Prostate gland (tissue), 2 donors: ENCODE results near the gene FALEC. TPM values are rescaled to one million over a fixed set of nuclear protein-coding genes. Genes with fewer than 3 reads are reported as not detected.
"Not testable (repeated sequence)": the region's sequence is repeated elsewhere in the genome, so short reads cannot be mapped to it uniquely, and the experiment has no call there.

ENCODE experiments used
- DNase-seq: peaks from one replicate; pipeline ENCODE4 v3.0.0-alpha.2; 2019; ENCODE audit warnings: low spot score
- H3K27ac ChIP-seq, 2 donors: fragments of 200-600 bp; sonication (generic); 2 replicates each; pipeline ENCODE4 v1.5.1; 2017 to 2019
- H3K27me3 ChIP-seq: fragments of 200-600 bp; sonication (generic); replicated peaks from 2 replicates; pipeline ENCODE4 v1.5.1; 2019; ENCODE audit not compliant: insufficient read depth
- H3K36me3 ChIP-seq, 2 donors: fragments of 200-600 bp; sonication (generic); 1 replicate in 1 of 2; 2 replicates in 1 of 2; pipeline versions ENCODE4 v1.5.1 to v1.8.1; 2017 to 2019
- H3K4me1 ChIP-seq: fragments of 200-600 bp; sonication (generic); replicated peaks from 2 replicates; pipeline ENCODE4 v1.5.1; 2019
- H3K4me3 ChIP-seq, 2 donors: fragments of 200-600 bp; sonication (generic); 2 replicates each; pipeline ENCODE4 v1.5.1; 2017 to 2019
- H3K9me3 ChIP-seq: fragments of 200-600 bp; sonication (generic); 2 replicates; pipeline ENCODE4 v1.5.1; 2017
- POLR2A ChIP-seq: fragments of 450-650 bp; IDR thresholded peaks from one replicate; pipeline ENCODE4 v1.6.1; 2016; ENCODE audit warnings: antibody characterized with exemption, mild to moderate bottlenecking
- POLR2AphosphoS5 ChIP-seq: sonication (generic); formaldehyde crosslinking; IDR thresholded peaks from one replicate; pipeline ENCODE4 v1.6.1; 2017; ENCODE audit warnings: antibody characterized with exemption
- WGBS: methylation state at CpG from one replicate; pipeline ENCODE4 v1.1.5; 2018; 5-methylcytosine and 5-hydroxymethylcytosine counted together
- intact Hi-C: fragments of 100-400 bp; cut with DNase I; formaldehyde crosslinking; loops from one replicate; pipeline ENCODE4 v1.14.2; 2022
- microRNA-seq: library from miRNA; unstranded; fragments of <30 nt; microRNA quantifications from one replicate; pipeline ENCODE4, GENCODE V29; 2016
- small RNA-seq, 2 donors: library from RNA; depleted of rRNA; stranded (forward); fragments of <200 nt; gene quantifications; one replicate each; pipeline ENCODE3, GENCODE V24; 2016
- total RNA-seq, 2 donors: library from RNA; depleted of rRNA; stranded (reverse); fragments of >200 nt; gene quantifications; one replicate each; pipeline ENCODE4 v1.1.0, GENCODE V29; 2016
- TF ChIP-seq, protein P1 (sequence below), 4 experiments: fragments of 200-600 bp in 2 of 4; fragments of 450-650 bp in 2 of 4; sonication (generic) in 2 of 4; IDR thresholded peaks; 1 replicate in 3 of 4; 2 replicates in 1 of 4; pipeline ENCODE4 v1.5.1; 2016 to 2019; ENCODE audit warnings: antibody characterized with exemption in 4 of 4, mild to moderate bottlenecking in 2 of 4, moderate library complexity in 2 of 4

FALEC gene
- total RNA-seq, 2 donors from 2014 or later, result not detected

DNA sequence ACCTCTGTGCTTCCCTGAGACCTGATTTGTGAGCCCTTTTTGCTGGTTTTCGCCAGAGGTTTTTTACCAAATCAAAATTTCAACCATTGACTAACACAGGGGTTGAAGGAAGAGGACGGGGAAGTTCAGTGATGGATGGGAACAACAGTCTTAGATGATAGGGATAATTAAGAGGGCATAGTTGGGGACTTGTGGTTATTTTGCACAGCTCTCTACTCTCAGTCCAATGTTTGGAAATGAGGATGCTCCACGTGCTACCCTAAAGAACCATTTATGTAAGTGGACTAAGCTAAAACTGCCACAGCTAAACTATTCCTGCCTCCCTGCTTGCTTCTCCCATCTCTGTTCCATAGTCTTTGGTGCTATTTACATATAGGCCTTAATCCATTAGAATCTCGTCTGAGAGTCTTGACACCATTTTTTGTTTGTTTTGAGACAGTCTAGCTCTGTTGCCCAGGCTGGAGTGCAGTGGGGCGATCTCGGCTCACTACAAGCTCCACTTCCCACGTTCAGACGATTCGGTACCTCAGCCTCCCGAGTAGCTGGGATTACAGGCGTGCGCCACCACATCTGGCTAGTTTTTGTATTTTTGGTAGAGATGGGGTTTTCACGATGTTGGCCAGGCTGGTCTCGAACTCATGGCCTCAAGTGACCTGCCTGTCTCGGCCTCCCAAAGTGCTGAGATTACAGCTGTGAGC lies 64.5 kb downstream of the FALEC start:
- 70% methylated on average over 15 of the region's 15 CpGs for WGBS
- H3K9me3 ChIP-seq, result no peaks in the 10 kb centered on the region
- TF ChIP-seq POLR2AphosphoS5 (no peak), POLR2A (no peak)
- TF ChIP-seq, protein P1, sequence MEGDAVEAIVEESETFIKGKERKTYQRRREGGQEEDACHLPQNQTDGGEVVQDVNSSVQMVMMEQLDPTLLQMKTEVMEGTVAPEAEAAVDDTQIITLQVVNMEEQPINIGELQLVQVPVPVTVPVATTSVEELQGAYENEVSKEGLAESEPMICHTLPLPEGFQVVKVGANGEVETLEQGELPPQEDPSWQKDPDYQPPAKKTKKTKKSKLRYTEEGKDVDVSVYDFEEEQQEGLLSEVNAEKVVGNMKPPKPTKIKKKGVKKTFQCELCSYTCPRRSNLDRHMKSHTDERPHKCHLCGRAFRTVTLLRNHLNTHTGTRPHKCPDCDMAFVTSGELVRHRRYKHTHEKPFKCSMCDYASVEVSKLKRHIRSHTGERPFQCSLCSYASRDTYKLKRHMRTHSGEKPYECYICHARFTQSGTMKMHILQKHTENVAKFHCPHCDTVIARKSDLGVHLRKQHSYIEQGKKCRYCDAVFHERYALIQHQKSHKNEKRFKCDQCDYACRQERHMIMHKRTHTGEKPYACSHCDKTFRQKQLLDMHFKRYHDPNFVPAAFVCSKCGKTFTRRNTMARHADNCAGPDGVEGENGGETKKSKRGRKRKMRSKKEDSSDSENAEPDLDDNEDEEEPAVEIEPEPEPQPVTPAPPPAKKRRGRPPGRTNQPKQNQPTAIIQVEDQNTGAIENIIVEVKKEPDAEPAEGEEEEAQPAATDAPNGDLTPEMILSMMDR (IDR thresholded peaks at IDR 0.05), result no peak
- no peak for DNase-seq
- no peaks in the 10 kb centered on the region for H3K36me3 ChIP-seq
- H3K27ac ChIP-seq, result peak overlapping the region; percentile 98 to 100
- H3K27me3 ChIP-seq, result no peaks in the 10 kb centered on the region
- intact Hi-C loops, result loop anchor here (2.0 to 5.0 kb wide), 2 partner anchors 17 to 47 kb away; partner anchors contain the start of gene ENSA
- H3K4me3 ChIP-seq, result peak overlapping the region; percentile 88 to 93
- H3K4me1 ChIP-seq, result no peaks in the 10 kb centered on the region

DNA sequence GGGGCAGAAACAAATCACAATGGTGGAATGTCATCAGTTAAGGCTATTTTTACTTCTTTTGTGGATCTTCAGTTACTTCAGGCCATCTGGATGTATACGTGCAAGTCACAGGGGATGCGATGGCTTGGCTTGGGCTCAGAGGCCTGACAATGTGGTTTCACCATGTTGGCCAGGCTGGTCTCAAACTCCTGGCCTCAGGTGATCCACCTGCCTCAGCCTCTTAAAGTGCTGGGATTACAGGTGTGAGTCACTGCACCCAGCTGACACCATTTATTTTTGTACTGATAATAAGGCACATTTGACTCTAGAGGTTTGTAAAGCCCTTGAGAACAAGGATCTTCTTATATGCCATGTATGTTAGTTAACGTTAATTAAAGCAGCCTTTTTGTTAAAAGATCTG lies 65.4 kb downstream of the FALEC start:
- H3K4me3 ChIP-seq, H3K27me3 ChIP-seq, H3K9me3 ChIP-seq, DNase-seq, H3K4me1 ChIP-seq, intact Hi-C loops, H3K27ac ChIP-seq, H3K36me3 ChIP-seq: not testable (repeated sequence)
- WGBS, result 95% methylated on average over 3 of the region's 3 CpGs

DNA sequence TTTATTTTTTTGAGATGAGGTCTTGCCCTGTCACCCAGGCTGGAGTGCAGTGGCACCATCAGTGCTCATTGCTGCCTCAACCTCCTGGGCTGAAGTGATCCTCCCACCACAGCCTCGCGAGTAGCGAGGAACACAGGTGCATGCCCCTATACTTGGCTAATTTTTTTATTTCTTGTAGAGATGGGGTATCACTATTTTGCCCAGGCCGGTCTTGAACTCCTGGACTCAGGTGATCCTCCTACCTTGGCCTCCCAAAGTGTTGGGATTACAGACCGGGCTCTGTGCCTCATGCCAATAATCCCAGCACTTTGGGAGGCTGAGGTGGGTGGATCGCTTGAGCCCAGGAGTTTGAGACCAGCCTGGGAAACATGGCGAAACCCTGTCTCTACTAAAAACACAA lies 65.9 kb downstream of the FALEC start:
- H3K36me3 ChIP-seq, DNase-seq, H3K4me1 ChIP-seq, H3K27ac ChIP-seq, H3K27me3 ChIP-seq, intact Hi-C loops, H3K4me3 ChIP-seq, H3K9me3 ChIP-seq: not testable (repeated sequence)
- 97% methylated on average over 7 of the region's 7 CpGs for WGBS

DNA sequence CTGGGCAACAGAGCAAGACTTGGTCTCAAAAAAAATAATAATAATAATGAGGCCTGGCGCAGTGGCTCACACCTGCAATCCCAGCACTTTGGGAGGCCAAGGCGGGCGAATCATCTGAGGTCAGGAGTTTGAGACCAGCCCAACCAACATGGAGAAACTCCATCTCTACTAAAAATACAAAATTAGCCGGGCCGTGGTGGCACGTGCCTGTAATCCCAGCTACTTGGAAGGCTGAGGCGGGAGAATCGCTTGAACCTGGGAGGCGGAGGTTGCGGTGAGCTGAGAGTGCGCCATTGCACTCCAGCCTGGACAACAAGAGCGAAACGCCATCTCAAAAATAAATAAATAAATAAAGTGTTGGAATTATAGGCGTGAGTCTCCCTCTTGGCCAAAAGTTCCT lies 66.4 kb downstream of the FALEC start:
- H3K27me3 ChIP-seq, H3K36me3 ChIP-seq, DNase-seq, H3K4me1 ChIP-seq, H3K4me3 ChIP-seq, H3K27ac ChIP-seq, H3K9me3 ChIP-seq, intact Hi-C loops: not testable (repeated sequence)
- 96% methylated on average over 14 of the region's 14 CpGs for WGBS

DNA sequence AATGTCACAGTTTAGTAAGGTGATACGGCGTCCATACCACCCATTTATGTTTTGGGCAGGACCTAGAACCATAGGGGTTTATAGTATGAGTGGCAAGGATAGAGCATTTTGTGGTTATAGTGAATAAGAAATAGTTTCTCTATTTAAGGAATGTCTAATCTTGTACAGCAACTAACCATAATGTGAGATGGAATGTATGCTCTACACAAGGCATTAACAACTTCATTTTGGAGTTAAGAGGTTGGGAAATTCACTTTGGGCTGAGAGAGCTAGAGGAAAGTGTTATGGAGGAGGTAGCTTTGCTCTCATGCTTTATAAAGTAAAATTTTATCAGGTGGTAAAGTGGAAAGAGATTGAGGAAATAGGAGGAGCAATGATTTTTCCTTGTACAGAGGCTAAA lies 66.8 kb downstream of the FALEC start:
- no peak for DNase-seq
- Histone ChIP-seq H3K4me1 (no peaks in the 10 kb centered on the region), H3K9me3 (no peaks in the 10 kb centered on the region), H3K4me3 (no peak overlapping the region), H3K27me3 (no peaks in the 10 kb centered on the region), H3K36me3 (no peaks in the 10 kb centered on the region), H3K27ac (no peak overlapping the region)
- 68% methylated on average over 2 of the region's 2 CpGs for WGBS
- TF ChIP-seq POLR2AphosphoS5, result no peak
- TF ChIP-seq POLR2A, result no peak
- TF ChIP-seq, protein P1 (IDR thresholded peaks at IDR 0.05), result no peak
- intact Hi-C loops, result no loop called here

Small RNA genes lying within 50 kb of the gene (microRNA-seq; reads per million reads assigned to microRNA genes)
- gene MIR4257, result not detected
- gene MIR6878, result not detected

Small RNA genes lying within 50 kb of the gene (small RNA-seq; reads per million reads assigned to genes)
- 0 reads per million in 2 donors for gene MIR4257
- 0 reads per million in 2 donors for gene RN7SL473P
- gene RN7SL600P, result 0 reads per million in 2 donors

Other genes with a start within 250 kb of the FALEC start
- gene APH1A, start 246.7 kb upstream of the FALEC start, total RNA-seq, result 100 to 1,000 TPM; 122 to 130 TPM
- gene C1orf54, start 243.0 kb upstream of the FALEC start, total RNA-seq, result 1 to 10 TPM; 1.4 to 8.2 TPM
- gene CIART, start 233.2 kb upstream of the FALEC start, total RNA-seq, result 10 to 100 TPM in 1 of 2 donors, 1 to 10 TPM in 1; 6.9 to 10.1 TPM
- 10 to 100 TPM; 40.1 to 49.0 TPM for gene MRPS21, start 221.9 kb upstream of the FALEC start, total RNA-seq
- gene PRPF3, start 194.2 kb upstream of the FALEC start, total RNA-seq, result 10 to 100 TPM; 41.1 to 61.8 TPM
- gene RPRD2, start 151.6 kb upstream of the FALEC start, total RNA-seq, result 10 to 100 TPM; 20.6 to 31.4 TPM
- 10 to 100 TPM; 17.4 to 30.2 TPM for gene TARS2, start 28.3 kb upstream of the FALEC start, total RNA-seq
- 10 to 100 TPM in 1 of 2 donors, 1 to 10 TPM in 1; 4.7 to 12.3 TPM for gene ECM1, start 7.6 kb upstream of the FALEC start, total RNA-seq
- 1 to 10 TPM; 3.7 to 9.7 TPM for gene ADAMTSL4, start 33.7 kb downstream of the FALEC start, total RNA-seq
- gene MCL1, start 63.9 kb downstream of the FALEC start, total RNA-seq, result 100 to 1,000 TPM; 161 to 168 TPM
- gene ENSA, start 113.9 kb downstream of the FALEC start, total RNA-seq, result 100 to 1,000 TPM; 133 to 201 TPM
- 10 to 100 TPM; 25.0 to 39.8 TPM for gene GOLPH3L, start 181.4 kb downstream of the FALEC start, total RNA-seq
- gene HORMAD1, start 205.1 kb downstream of the FALEC start, total RNA-seq, result 10 to 100 TPM in 1 of 2 donors, not detected in 1; 16.5 TPM